Activated T-cell treated with anti-CD3 and anti-CD28 coated beads for 1 hour (primary cell): Measurements from ENCODE around the gene EDN3.

Experiments used
- DNase-seq: peaks from one replicate; pipeline ENCODE4 v3.0.0-alpha.2; 2020; ENCODE audit warnings: low read depth

Gene EDN3, protein sequence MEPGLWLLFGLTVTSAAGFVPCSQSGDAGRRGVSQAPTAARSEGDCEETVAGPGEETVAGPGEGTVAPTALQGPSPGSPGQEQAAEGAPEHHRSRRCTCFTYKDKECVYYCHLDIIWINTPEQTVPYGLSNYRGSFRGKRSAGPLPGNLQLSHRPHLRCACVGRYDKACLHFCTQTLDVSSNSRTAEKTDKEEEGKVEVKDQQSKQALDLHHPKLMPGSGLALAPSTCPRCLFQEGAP

DNA sequence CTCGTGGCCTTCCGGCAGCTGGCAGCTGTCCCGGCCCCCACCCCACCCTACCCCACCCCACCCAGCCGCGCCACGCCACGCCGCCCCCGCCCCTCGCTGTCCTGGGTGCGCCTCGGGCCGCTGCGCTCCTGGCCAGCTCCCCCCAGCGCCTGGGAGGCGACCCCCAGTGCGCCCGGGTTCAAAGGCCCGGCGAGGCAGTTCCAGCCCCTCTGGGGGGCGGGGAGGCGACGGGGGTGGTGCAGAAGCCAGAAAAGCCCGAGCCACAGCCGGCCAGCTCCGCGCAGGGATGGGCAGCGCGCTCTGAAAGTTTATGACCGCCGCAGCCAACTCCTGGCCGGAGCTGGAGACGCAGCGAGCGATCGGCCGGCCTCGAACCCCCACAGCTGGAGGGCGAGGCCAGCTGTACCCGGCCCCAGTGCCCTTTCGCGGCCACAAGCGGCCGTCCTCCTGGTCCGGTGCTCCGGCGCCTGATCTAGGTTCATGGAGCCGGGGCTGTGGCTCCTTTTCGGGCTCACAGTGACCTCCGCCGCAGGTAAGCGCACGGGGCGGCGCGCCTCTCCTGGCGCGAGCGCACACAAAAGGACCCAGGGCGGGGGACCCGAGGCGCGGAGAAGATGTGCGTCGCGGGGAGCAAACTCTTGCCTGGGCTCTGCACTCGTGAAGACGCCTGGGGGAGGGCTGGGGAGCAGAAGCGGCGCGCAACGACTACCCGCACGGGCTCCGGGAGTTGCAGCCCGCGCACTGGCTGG, at the start of gene EDN3:
Gene EDN3 (plus strand): TSS at position 279 of the 749 bp plus-strand sequence. CDS start 202 bp downstream, at position 481.
- no peak for DNase-seq

DNA sequence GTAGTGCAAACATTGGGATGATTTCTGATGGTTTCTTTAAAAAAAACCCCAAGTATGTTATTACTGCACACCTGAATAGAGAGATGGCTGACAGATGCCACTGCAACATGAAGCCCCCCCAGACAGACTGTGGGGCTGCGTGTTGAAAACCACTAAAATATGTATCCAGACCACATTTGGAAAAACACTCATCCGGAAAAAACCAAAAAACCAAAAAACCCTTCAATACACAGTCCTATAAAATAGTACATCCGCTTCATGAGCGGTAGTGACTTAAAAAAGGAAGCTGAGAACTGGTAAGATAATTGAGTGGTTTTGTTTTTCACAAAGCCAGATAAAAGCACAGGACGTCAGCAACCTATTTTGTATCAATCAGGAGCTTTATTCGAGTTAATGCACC, 47.1 kb upstream of the EDN3 start:
- DNase-seq, result no peak

DNA sequence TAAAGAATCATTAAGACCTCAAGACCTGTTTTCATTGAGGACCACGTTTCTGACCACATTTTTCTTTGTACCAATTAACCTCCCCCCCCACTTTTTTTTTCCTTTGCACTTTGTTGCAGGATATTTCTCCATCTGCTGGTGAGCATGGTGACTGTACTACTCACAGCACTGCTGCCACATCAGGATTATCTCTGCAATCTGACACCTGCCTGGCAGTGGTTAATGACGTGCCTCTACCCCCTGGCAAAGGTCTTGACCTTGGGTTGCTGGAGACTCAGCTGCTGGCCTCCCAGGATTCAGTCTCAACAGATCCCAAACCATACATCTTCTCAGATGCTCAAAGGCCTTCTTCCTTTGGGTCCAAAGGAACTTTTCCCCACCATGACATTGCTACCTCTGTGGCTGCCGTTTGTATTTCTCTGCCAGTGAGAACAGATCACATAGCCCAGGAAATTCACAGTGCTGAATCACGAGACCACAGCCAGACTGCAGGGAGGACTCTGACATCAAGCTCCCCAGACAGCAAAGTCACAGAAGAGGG, 46.6 kb upstream of the EDN3 start:
- DNase-seq, result no peak

DNA sequence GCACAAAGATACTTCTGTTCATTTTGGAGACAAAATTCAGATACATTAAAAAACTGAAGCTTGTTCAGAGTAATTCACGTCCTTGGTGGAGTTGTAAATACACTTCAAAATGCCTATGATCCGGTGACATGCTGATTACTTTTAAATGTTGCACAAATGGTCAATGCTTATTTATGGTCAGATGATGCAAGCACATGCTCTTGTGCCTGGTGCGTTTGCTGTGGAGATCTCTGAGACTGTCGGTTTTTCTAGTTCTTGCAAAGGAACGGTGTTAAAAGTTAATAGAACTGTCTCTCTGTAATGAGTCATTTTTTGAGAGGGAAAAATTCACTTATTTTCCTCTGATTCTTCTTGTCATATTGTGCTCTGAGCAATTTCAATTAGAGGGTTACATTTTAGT, 45.2 kb upstream of the EDN3 start:
- no peak for DNase-seq

DNA sequence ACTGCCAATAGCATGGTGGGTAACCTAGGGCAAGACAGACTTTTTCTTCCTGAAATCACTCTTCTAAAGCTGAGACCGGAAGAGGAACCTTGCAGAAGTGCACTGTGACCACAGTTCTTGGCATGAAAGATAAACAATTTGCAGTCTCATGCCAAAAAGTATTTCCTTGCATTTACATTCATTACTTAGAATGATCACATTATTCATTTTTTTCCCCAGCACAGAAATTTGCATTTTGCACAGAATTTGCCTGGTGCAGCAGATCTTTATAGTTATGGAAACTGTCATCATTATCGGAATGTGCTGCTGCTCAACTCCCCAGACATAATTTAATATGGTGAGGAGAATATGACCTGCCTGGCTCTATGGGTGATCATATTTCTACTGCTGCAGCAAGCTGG, 42.2 kb upstream of the EDN3 start:
- DNase-seq, result no peak

DNA sequence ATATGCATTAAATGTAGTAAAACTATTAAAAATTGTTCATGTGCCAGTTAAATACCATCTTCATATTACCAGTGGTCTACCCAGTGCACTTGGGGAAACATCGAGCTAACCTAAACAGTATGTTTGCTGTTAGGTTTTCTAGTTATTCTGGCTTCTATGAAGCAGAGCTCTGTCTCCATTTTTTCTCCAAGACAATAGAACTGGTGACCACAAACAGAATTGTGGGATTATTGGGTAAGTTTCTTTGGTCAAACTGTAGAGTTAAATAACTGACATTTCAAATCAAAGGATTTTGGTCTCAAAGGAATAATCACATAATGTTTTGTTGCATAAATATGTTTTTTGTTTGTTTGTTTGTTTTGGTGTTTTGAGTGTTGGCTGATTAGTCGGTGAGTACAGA, 40.5 kb upstream of the EDN3 start:
- DNase-seq, result no peak

DNA sequence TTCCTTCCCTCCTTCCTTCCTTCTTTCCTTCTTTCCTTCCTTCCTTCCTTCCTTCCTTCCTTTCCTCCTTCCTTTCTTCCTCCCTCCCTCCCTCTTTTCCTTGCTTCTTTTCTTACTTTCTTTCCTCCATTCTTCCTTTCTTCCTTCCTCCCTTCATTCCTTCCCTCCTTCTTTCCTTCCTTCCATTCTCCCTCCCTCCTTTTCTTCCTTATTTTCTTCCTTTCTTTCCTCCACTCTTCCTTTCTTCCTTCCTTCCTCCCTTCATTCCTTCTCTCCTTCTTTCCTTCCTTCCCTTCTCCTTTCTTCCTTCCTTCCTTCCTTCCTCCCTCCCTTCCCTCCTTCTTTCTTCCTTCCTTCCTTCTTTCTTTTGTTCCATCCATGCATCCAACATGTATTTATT, 35.1 kb upstream of the EDN3 start:
- no peak for DNase-seq

DNA sequence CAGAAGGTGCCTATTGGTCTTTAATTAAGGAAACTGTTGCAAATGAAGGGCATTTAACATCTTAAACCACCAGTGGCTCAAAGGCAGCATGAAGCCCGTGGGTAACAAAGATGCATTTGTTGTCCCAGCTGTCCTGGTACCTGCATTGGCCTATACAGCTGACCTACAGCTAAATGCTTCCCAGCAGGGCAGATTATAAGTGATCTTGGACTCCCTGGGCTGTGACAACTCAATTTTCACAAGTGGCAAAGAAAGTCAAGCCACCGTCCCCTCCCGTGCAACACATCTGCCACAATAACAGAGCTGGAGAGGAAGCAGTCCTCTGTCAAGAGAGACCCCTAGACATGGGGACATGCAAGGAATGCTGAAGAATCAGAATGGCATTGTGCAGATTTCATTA, 31.5 kb upstream of the EDN3 start:
- no peak for DNase-seq

DNA sequence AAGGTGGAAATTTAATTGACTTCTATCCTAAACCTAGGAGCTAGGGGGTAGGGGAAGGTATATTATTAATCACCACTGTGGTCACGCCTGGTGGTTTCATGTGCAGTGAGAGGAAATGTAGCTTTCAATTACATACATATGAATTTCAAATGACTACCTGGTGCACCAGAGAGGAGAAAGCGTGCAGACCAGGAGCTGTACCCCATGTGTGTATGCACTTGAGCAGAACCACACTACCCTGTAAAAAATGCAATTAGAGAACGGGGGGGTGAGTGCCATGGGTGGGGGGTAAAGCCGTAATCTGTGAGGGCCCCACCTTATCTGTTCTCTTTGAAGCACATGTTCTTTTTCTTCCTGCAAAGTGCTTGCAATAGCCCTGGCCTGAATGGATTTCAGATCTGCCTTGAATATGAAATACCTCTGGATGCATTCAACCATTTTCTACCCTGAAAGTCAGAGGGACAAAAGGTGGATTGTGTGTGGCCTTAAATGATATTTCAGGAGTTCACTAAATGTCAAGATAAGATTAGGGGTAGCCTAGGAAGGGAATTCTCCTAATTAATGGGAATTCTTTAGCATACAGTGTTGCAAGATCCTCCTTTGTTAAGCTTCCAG, 30.9 kb upstream of the EDN3 start:
- DNase-seq, result no peak

DNA sequence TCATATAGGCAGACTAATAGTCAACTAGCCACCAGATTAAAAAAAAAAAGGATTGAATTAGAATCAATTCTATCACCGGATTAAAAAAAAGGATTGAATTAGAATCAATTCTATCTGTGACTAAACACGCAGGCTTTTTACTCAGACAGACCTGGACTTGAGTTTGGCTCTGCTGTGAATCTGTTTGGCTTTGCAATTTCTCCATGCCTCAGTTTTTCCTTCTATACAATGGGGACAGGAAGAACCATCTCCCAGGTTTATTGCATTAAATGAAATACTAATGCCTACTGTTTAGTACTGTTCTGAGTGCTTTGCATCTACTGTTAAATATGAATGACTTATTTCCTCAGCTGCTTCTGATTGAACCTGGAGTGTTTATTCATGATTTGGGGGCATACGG, 30.0 kb upstream of the EDN3 start:
- no peak for DNase-seq

DNA sequence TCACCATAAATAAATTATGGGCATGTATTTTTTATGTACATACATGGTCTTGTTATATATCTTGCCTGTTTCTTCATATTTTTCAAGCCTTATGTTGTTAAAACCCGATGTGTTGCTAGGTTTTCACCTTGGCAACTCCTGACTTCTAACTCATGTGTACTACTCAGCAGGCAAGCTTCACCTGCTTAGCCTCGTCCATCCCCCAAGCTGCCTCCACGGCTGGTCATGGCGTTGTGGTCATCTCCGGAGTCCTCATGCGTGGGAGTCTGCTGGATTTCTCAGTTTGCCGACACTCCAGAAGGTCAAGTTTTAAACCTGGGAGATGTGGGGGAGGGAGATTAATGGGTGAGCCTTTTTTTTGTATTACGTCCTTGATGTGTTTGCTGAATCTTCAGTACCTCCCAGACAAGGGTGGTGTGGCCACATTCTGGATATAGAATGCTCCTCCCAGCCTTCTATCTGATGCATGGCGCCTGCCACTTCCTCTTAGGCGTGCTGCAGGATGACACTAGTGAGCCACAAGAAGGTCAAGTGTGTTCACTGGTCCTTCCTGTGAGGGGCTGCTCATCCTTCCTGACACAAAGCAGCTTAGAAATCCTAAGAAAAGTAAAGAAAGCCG, 26.6 kb upstream of the EDN3 start:
- no peak for DNase-seq

DNA sequence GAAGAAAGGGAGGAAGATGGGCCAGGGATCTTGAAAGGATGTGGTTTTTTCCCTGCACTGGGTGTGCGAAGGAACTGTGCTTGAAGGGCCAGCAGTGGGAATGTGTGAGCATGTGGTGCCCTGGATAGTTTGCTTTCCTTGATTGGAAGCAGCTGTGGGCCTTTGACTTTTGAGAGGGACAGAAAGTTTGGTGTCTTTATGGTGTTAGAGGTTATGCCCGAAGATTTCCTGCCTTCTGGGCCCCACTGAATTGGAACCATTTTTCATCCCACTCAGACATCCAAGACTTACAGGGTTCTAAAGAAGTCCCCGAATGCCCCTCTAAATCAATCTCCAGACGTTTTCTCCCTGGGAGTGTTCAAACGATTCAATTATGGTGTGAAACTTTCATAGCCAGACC, 23.5 kb upstream of the EDN3 start:
- no peak for DNase-seq

DNA sequence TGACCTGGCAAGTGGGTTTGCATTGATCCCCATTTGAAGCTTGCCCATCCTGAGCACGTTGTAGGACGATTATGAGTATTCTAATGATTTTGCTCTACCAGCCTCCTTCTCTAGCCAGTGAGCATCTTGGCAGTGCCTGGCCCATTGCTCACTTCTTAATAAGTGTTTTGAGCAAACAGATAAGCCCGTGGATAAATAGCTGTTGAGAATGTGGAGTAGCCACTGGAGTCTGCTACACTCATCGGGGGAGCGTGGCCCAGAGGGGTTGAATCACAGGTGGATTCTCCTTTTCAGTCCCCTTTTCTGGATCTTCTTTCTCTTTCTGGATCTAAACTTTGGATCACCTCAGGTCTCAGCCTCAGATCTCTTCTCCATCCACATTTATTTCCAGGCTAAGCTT, 15.9 kb upstream of the EDN3 start:
- no peak for DNase-seq

DNA sequence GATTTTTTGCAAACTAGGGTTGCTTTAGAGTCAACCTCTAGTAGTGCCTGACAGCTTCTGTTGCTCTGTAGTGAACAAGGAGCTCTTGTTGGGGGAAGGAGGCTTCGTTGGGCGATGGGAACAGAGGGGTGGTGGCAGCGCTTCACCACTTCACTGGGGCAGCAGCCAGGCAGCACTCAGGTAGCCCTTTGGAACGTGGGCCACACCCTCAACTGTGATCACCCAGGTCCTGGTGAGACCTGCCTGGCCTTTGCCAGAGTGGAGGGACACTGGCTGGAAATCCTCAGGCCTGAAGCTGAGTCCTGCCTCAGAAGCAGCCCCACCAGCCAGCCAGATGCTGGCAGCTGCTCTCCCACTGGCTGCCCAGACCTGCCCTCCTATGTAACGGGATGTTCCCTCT, 10.4 kb upstream of the EDN3 start:
- DNase-seq, result no peak

DNA sequence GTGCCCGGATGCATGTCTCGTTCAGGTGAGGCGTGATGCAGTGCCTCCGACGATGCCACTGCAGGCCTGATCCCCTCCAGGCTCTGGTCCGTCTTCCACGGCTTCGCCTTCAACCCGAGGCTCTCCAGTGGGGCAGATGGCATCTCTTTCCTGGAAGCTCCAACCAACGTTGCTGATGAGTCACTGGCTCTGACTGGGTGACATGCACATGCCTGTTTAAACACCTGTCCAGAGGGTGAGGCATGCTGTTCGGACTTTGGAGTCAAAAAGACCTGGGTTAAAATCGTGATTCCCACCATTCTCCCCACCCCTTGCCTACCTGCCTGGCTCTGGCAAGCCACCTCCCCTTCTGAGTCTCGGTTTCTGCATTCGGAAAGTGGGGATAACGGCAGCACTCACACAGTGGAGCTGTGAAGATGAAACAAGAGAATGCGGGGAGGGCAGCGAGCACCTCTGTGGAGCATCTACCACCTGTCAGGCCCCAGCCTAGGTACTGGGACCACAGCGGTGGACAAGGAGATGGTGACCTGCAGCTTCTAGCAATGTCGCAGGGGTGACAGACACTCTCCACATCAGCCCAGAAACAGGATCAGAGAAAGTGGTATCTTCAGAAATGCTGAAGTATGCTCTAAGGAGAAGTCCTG, 8.5 kb upstream of the EDN3 start:
- DNase-seq, result no peak

DNA sequence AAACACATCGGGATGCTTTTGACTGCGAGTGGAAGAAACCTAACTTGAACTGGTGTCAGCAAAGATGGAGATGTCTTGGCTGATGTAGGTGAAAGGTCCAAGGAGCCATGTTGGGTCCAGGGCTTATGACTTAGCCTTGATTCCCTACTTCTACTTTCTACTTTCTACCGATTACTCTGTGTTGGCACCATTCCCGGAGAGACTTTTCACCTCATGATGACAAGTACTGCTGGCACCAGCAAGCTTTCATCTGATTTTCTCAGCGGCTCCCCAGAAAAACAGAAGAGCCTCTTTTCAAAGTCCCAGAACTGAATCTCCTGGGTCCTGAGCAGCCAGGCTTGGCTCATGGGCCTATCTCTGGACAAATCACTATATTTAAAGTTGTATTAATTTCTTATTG, 4.9 kb upstream of the EDN3 start:
- DNase-seq, result no peak

DNA sequence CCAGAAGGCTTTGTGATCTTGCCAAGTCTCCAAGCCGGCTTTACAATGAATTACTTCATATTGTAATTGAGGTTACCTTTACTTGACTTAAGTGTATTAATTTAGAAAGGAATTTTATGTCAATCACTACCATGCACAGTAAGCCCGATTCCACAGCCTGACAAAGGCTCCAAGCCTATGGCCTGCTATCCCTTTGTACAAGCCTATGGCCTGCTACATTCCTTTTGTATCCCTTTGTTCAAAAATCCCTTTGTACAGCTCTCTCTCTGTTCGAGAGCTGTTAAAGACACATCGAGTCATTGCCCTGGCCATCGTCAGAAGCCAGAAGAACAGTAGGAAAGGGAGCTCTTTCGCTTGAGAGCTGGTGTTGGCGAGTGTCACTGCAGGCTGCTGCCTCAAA, 2.7 kb upstream of the EDN3 start:
- DNase-seq, result no peak

DNA sequence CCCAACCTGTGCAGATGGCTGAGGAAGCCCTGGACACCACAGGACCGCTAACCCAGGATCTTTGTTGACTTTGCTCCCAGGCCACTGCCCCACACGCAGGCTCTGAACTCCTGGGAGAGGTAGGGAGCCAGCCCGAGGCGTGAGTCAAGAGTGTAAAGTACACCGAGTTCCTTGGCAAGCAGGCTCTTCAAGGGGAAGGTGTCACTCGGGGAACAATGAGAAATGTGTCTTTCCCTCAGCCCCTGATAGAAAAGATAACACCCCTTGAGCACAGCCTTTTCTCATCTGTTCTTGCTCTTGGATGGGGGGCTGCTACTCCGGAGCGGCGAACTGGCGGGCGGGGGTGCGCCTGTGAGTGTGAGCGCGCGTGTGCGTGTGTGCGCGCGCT, 472 bp upstream of the EDN3 start:
- no peak for DNase-seq

DNA sequence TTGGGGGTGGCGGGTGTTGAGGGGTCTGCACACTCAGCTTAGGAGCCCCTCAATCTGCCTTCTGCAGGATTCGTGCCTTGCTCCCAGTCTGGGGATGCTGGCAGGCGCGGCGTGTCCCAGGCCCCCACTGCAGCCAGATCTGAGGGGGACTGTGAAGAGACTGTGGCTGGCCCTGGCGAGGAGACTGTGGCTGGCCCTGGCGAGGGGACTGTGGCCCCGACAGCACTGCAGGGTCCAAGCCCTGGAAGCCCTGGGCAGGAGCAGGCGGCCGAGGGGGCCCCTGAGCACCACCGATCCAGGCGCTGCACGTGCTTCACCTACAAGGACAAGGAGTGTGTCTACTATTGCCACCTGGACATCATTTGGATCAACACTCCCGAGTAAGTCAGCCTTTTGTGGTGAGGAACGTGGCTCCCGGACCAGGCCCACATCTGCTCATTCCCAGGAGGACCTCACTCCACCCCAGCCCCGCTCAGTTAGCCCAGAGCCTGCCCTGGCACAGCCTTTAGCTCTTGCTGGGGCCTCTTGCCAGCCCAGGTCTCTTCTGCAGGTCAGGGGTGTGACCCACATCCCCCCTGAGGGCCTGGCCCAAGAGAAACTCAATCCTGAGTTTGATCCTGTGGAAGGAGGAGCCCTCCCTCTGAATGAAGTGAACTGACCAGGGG, 1.1 kb downstream of the EDN3 start:
- no peak for DNase-seq

DNA sequence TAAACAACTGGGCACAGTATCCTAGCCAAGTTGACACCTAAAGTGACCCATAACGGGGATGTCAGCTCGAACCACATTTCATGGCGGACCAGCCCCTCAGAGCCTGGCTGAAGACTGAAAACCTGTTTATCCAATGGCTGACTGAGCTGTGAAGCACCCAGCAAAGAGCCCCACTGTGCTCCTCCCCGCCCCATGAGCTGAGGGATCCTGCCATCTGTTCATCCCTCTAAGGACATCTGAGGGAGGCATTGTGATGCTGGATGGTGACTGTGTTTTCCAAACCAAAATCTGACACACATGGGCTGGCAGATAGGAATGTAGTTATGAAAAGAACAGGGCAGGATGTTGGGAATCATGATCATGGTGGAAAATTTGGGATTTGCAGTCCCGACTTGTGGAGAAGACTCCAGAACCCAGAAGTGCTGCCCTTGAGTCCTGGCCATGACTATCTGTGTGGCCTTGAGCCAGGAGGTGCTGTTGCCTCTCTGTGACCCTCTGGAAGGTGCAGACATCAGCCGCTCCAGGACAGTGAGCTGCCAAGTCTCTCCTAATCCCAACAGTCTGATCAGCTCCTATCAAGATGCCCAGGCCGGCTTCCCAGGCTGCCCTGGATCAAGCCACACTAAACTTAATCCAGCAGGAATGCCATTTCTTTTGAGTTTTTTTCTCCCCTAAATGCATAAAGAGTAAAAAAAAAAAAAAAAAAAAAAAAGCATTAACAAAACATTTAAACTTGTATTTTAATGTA, 5.7 kb downstream of the EDN3 start:
- DNase-seq, result no peak

DNA sequence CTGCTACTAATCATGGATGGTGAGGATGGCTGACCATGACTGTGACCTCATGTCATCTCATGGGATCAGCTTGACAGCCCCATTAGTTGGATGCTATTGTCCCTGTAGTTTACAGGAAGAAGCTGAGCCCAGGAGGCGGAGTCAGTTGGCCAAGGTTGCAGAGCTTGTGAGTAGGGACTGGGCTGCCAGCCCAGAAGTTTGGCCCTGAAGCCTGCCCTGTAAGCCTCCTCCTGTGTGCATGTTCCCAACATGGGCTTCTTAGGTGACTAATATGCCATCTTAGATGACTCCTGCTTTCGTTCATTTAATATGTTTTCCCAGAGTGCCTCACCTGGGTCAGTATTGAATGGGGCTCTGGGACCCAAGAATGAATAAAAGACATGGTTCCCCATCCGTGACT, 6.9 kb downstream of the EDN3 start:
- no peak for DNase-seq
